Ascending aorta (tissue), 2 donors: ENCODE results near the gene SRPRB. TPM values are rescaled to one million over a fixed set of nuclear protein-coding genes. Genes with fewer than 3 reads are reported as not detected.
A peak's percentile ranks its signal among the peaks of the same experiment; 100 is the strongest.

ENCODE experiments used
- DNase-seq, 2 donors: peaks; one replicate each; pipeline ENCODE4 v3.0.0-alpha.2; 2019; ENCODE audit warnings: low spot score in 2 of 2
- H3K27ac ChIP-seq, 2 donors: fragments of 200-600 bp; sonication (generic); one replicate each; pipeline ENCODE4 v1.5.1; 2016 to 2017; ENCODE audit warnings: mild to moderate bottlenecking in 1 of 2
- H3K27me3 ChIP-seq: fragments of 200-600 bp; sonication (generic); one replicate; pipeline ENCODE4 v1.5.1; 2017
- H3K36me3 ChIP-seq, 2 donors: fragments of 200-600 bp; sonication (generic); one replicate each; pipeline ENCODE4 v1.5.1; 2016
- H3K4me1 ChIP-seq, 2 donors: fragments of 200-600 bp; sonication (generic); one replicate each; pipeline ENCODE4 v1.5.1; 2016 to 2017; ENCODE audit warnings: mild to moderate bottlenecking in 1 of 2
- H3K4me3 ChIP-seq, 2 donors: fragments of 200-600 bp; sonication (generic); one replicate each; pipeline ENCODE4 v1.5.1; 2016 to 2017; ENCODE audit warnings: mild to moderate bottlenecking in 1 of 2
- H3K9me3 ChIP-seq, 2 donors: fragments of 200-600 bp; sonication (generic); one replicate each; pipeline ENCODE4 v1.5.1; 2016
- CTCF ChIP-seq, 3 experiments: fragments of 200-600 bp in 2 of 3; fragments of 450-650 bp in 1 of 3; sonication (generic) in 2 of 3; IDR thresholded peaks; one replicate each; pipeline ENCODE4 v1.5.1; 2016 to 2019; ENCODE audit warnings: antibody characterized with exemption in 3 of 3, mild to moderate bottlenecking in 1 of 3, moderate library complexity in 1 of 3
- intact Hi-C: fragments of 100-400 bp; cut with DNase I; formaldehyde crosslinking; loops from one replicate; pipeline ENCODE4 v1.15.1; 2023
- total RNA-seq: library from RNA; depleted of rRNA; stranded (reverse); fragments of >200 nt; gene quantifications from one replicate; pipeline ENCODE4 v1.1.0, GENCODE V29; 2016

SRPRB gene
- total RNA-seq, 1 donor from 2014 or later: 16.1 TPM

GRCh38 chr3:133837487-133838295 lies 32.1 kb downstream of the SRPRB start:
- Histone ChIP-seq H3K9me3 (no peaks in the 10 kb centered on the region), H3K27me3 (no peaks in the 10 kb centered on the region), H3K4me3 (no peak overlapping the region), H3K36me3 (peaks cover 3 to 11% of the 10 kb centered on the region in 2 donors), H3K27ac (no peak overlapping the region), H3K4me1 (no peaks in the 10 kb centered on the region)
- TF ChIP-seq CTCF (IDR thresholded peaks at IDR 0.05): no peak
- intact Hi-C loops: no loop called here
- DNase-seq: peak in 1 of 2 donors; percentile 44

- Histone ChIP-seq H3K36me3 (peaks cover 3 to 10% of the 10 kb centered on the region in 2 donors), H3K4me3 (no peak overlapping the region), H3K9me3 (no peaks in the 10 kb centered on the region), H3K4me1 (no peaks in the 10 kb centered on the region), H3K27me3 (no peaks in the 10 kb centered on the region), H3K27ac (no peak overlapping the region)
- intact Hi-C loops: no loop called here
- no peak for TF ChIP-seq CTCF (IDR thresholded peaks at IDR 0.05)
- peak in 1 of 2 donors; percentile 27 for DNase-seq
These were observed 32.7 kb downstream of the SRPRB start for GRCh38 chr3:133838296-133838789.

GRCh38 chr3:133838916-133839800 lies 33.5 kb downstream of the SRPRB start:
- intact Hi-C loops: no loop called here
- TF ChIP-seq CTCF (IDR thresholded peaks at IDR 0.05): no peak
- H3K36me3 ChIP-seq: peaks cover 3 to 8% of the 10 kb centered on the region in 2 donors
- no peak overlapping the region for H3K4me3 ChIP-seq
- H3K9me3 ChIP-seq: no peaks in the 10 kb centered on the region
- H3K27me3 ChIP-seq: no peaks in the 10 kb centered on the region
- no peaks in the 10 kb centered on the region for H3K4me1 ChIP-seq
- no peak overlapping the region for H3K27ac ChIP-seq
- peak in 1 of 2 donors; percentile 7 for DNase-seq

- Histone ChIP-seq H3K4me1 (no peaks in the 10 kb centered on the region), H3K36me3 (peaks cover 3 to 8% of the 10 kb centered on the region in 2 donors), H3K4me3 (no peak overlapping the region), H3K9me3 (no peaks in the 10 kb centered on the region), H3K27me3 (no peaks in the 10 kb centered on the region), H3K27ac (no peak overlapping the region)
- intact Hi-C loops: no loop called here
- no peak for TF ChIP-seq CTCF (IDR thresholded peaks at IDR 0.05)
- DNase-seq: peak in 1 of 2 donors; percentile 46
These were observed 34.6 kb downstream of the SRPRB start for GRCh38 chr3:133840055-133840737.

GRCh38 chr3:133840767-133841166 lies 35.2 kb downstream of the SRPRB start:
- intact Hi-C loops: no loop called here
- no peak for TF ChIP-seq CTCF (IDR thresholded peaks at IDR 0.05)
- Histone ChIP-seq H3K9me3 (no peaks in the 10 kb centered on the region), H3K4me3 (no peak overlapping the region), H3K27ac (no peak overlapping the region), H3K27me3 (no peaks in the 10 kb centered on the region), H3K36me3 (peaks cover 3 to 8% of the 10 kb centered on the region in 2 donors), H3K4me1 (no peaks in the 10 kb centered on the region)
- no peak for DNase-seq
